GM12892 (cell line): ENCODE results near the gene INPP5A.

Experiments used
- POLR2A ChIP-seq: IDR thresholded peaks from 2 replicates; pipeline ENCODE4 v1.6.1; 2011; ENCODE audit warnings: low read depth, low read length, control low read depth
- TAF1 ChIP-seq: IDR thresholded peaks from 2 replicates; pipeline ENCODE4 v1.6.1; 2011; ENCODE audit warnings: low read depth, mild to moderate bottlenecking, control low read depth, low read length, borderline replicate concordance

DNA sequence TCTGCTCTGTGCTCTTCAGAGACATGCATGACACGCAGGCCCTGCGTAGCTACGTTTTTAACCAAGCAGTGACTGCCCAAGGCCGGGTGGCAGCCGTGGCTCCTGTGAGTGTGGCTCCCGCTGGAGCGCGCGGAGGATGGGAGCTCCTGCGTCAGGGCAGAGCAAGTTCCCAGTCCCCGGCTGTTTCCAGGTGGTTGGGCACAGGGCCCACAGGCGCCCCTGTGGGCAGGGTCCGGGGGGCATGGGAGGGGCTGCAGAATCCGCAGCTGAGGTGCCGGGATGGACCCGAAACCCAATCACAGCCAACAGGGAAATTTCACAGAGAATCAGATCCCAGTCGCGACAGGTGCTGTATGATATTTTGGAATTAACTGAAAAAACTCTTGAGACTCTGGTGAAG, 238.6 kb downstream of the INPP5A start:
- no peak for TF ChIP-seq TAF1
- no peak for TF ChIP-seq POLR2A
